Colonic mucosa (tissue), 4 donors: ENCODE measurements around the gene ZNF174. TPM values are rescaled to one million over a fixed set of nuclear protein-coding genes. Genes with fewer than 3 reads are reported as not detected.

ENCODE experiments used
- DNase-seq: peaks from one replicate; pipeline ENCODE4 v3.0.0-alpha.2; 2020
- H3K27ac ChIP-seq: fragments of 200-600 bp; one replicate; pipeline ENCODE4 v1.8.0; 2021
- H3K27me3 ChIP-seq: fragments of 200-600 bp; one replicate; pipeline ENCODE4 v1.8.0; 2021
- H3K36me3 ChIP-seq: fragments of 200-600 bp; one replicate; pipeline ENCODE4 v1.8.0; 2021
- H3K4me1 ChIP-seq: fragments of 200-600 bp; one replicate; pipeline ENCODE4 v1.8.0; 2021; ENCODE audit warnings: mild to moderate bottlenecking
- H3K4me3 ChIP-seq: fragments of 200-600 bp; one replicate; pipeline ENCODE4 v1.8.0; 2021
- H3K9ac ChIP-seq, 2 donors: one replicate each; pipeline ENCODE4 v1.7.0; 2013; ENCODE audit warnings: control low read depth in 2 of 2, low read depth in 2 of 2, low read length in 2 of 2
- H3K9me3 ChIP-seq: fragments of 200-600 bp; one replicate; pipeline ENCODE4 v1.8.0; 2021
- CTCF ChIP-seq: fragments of 200-600 bp; IDR thresholded peaks from one replicate; pipeline ENCODE4 v1.8.0; 2022; ENCODE audit warnings: antibody characterized with exemption, mild to moderate bottlenecking
- intact Hi-C: fragments of 100-400 bp; cut with DNase I; formaldehyde crosslinking; loops from one replicate; pipeline ENCODE4 v1.14.1; 2022
- total RNA-seq, 2 donors: library from RNA; stranded (reverse); fragmentation: NEBNext Ultra II Directional in 1 of 2; extraction: Animal tissue kit (Norgen Biotek cat#: 25700) in 1 of 2; gene quantifications; one replicate each; pipeline ENCODE4 v1.2.1, GENCODE V29; 2021
- donor health status: healthy.
- donor health status: DM: no; HTN: no; CAD: no.
- donor health status: DM: no; HTN: no; CAD: no.

Gene ZNF174
- total RNA-seq, 2 donors from 2014 or later = 6.7 to 6.8 TPM

DNA sequence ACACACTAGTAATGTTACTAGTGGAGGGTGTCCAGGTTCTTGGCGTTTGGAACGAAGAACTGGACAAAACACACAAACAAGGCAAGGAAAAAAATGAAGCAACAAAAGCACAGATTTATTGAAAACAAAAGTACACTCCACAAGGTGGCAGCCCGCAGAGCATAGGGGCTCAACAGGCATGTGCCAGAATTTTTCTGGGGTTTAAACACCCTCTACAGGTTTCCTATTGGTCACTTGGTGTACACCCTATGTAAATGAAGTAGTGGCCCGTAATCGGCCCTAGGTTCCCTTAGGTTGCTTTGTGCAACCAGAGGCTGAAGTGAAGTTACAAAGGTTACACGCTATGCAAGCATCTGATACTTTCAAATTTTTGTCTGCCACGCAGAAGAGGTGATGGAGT lies 37.2 kb upstream of the ZNF174 start:
- H3K4me3 ChIP-seq = no peak overlapping the region
- intact Hi-C loops = no loop called here
- DNase-seq = no peak
- no peaks in the 10 kb centered on the region for H3K27me3 ChIP-seq
- TF ChIP-seq CTCF = no peak
- no peak overlapping the region for H3K9ac ChIP-seq
- H3K36me3 ChIP-seq = no peaks in the 10 kb centered on the region
- H3K9me3 ChIP-seq = no peaks in the 10 kb centered on the region
- H3K27ac ChIP-seq = no peak overlapping the region
- H3K4me1 ChIP-seq = no peaks in the 10 kb centered on the region

- Histone ChIP-seq H3K9ac (peak overlapping the region in 1 of 2 donors; percentile 35), H3K4me3 (peak overlapping the region; percentile 26), H3K27me3 (no peaks in the 10 kb centered on the region), H3K4me1 (no peaks in the 10 kb centered on the region), H3K9me3 (no peaks in the 10 kb centered on the region), H3K27ac (no peak overlapping the region), H3K36me3 (no peaks in the 10 kb centered on the region)
- TF ChIP-seq CTCF = no peak
- intact Hi-C loops = no loop called here
- peak; percentile 91 for DNase-seq
Observed at GRCh38 chr16:3364774-3365427, 36.1 kb upstream of the ZNF174 start.

- Histone ChIP-seq H3K9ac (no peak overlapping the region), H3K36me3 (no peaks in the 10 kb centered on the region), H3K9me3 (no peaks in the 10 kb centered on the region), H3K27ac (no peak overlapping the region), H3K4me3 (no peak overlapping the region), H3K4me1 (no peaks in the 10 kb centered on the region), H3K27me3 (no peaks in the 10 kb centered on the region)
- no peak for TF ChIP-seq CTCF
- intact Hi-C loops = no loop called here
- DNase-seq = no peak
Observed at GRCh38 chr16:3369073-3369472, 31.9 kb upstream of the ZNF174 start.

DNA sequence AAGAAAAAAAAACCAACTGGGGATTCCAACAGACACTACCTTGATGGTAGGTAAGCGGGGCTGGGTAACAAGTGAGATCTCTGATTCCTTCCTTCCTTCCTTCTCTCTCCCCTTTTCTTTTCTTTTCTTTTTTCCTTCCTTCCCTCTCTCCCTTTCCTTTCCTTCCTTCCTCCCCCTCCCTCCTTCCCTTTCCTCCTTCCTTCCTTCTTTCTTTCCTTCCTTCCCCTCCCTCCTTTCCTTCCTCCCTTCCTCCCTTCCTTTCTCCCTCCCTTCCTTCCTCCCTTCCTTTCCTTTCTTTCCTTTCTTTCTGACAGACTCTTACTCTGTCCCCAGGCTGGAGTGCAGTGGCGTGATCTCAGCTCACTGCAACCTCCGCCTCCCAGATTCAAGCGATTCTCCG lies 25.3 kb upstream of the ZNF174 start:
- Histone ChIP-seq H3K4me1 (no peaks in the 10 kb centered on the region), H3K27ac (no peak overlapping the region), H3K36me3 (no peaks in the 10 kb centered on the region), H3K4me3 (no peak overlapping the region), H3K9me3 (peaks cover 4% of the 10 kb centered on the region), H3K27me3 (no peaks in the 10 kb centered on the region), H3K9ac (no peak overlapping the region)
- intact Hi-C loops = no loop called here
- no peak for TF ChIP-seq CTCF
- DNase-seq = no peak

DNA sequence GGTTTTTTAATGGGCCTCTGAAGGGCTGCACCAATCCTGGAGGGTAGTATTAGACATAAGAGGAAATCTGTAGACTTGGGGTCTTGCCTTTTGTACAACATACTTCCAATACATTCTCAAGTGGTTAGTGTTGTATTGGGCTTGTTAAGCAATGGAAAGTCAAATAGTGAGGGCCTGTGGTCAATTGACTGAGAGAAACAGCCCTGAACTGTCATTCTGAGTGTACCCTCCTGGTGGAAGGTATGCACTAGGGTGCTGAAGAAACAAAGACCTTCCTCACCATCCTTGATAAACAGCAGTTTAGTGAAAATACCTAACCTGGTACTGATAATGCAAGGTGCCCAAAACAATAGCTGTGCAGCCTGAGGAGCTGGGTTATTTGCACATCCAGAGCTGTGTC lies 23.1 kb upstream of the ZNF174 start:
- no peak overlapping the region for H3K9ac ChIP-seq
- H3K36me3 ChIP-seq = peaks cover 3% of the 10 kb centered on the region
- no peak for DNase-seq
- H3K4me3 ChIP-seq = no peak overlapping the region
- no peak for TF ChIP-seq CTCF
- no peak overlapping the region for H3K27ac ChIP-seq
- no peaks in the 10 kb centered on the region for H3K4me1 ChIP-seq
- H3K27me3 ChIP-seq = no peaks in the 10 kb centered on the region
- intact Hi-C loops = no loop called here
- H3K9me3 ChIP-seq = peaks cover 14% of the 10 kb centered on the region
